Ovary (tissue), 9 donors: ENCODE data around the gene STUB1. TPM values are rescaled to one million over a fixed set of nuclear protein-coding genes. Genes with fewer than 3 reads are reported as not detected.

ENCODE experiments used
- DNase-seq, 5 donors: peaks; one replicate each; pipeline ENCODE4 v3.0.0-alpha.2; 2019 to 2020
- H3K27ac ChIP-seq, 2 donors: fragments of 200-600 bp; one replicate each; pipeline versions ENCODE4 v1.5.1 to v1.8.0; 2019 to 2022
- H3K27me3 ChIP-seq: fragments of 200-600 bp; one replicate; pipeline ENCODE4 v1.8.0; 2022
- H3K36me3 ChIP-seq: fragments of 200-600 bp; sonication (generic); one replicate; pipeline ENCODE4 v1.5.1; 2019
- H3K4me1 ChIP-seq: one replicate; pipeline ENCODE4 v1.8.1; 2013; ENCODE audit warnings: mild to moderate bottlenecking, moderate library complexity; ENCODE audit not compliant: insufficient read depth
- H3K4me3 ChIP-seq: fragments of 200-600 bp; sonication (generic); one replicate; pipeline ENCODE4 v1.5.1; 2017
- H3K9me3 ChIP-seq, 2 donors: fragments of 200-600 bp in 1 of 2; sonication (generic) in 1 of 2; one replicate each; pipeline versions ENCODE4 v1.5.1 to v1.8.1; 2013 to 2019; ENCODE audit warnings: mild to moderate bottlenecking in 1 of 2, moderate library complexity in 1 of 2
- CTCF ChIP-seq, 3 donors: fragments of 450-650 bp in 2 of 3; fragments of 200-600 bp in 1 of 3; IDR thresholded peaks; one replicate each; pipeline versions ENCODE4 v1.5.1 to v1.8.0; 2016 to 2022; ENCODE audit warnings: antibody characterized with exemption in 3 of 3, mild to moderate bottlenecking in 1 of 3
- EP300 ChIP-seq: sonication (generic); formaldehyde crosslinking; IDR thresholded peaks from one replicate; pipeline ENCODE4 v1.6.1; 2017; ENCODE audit warnings: antibody characterized with exemption
- POLR2A ChIP-seq: fragments of 450-650 bp; IDR thresholded peaks from one replicate; pipeline ENCODE4 v1.6.1; 2017; ENCODE audit warnings: antibody characterized with exemption, mild to moderate bottlenecking, moderate library complexity
- WGBS, 3 donors: extraction: QIAGEN DNeasy Blood & Tissue Kit in 1 of 3; methylation state at CpG; one replicate each; pipeline versions ENCODE4 v1.1.5 to v1.1.7; 2013 to 2017; 5-methylcytosine and 5-hydroxymethylcytosine counted together
- intact Hi-C, 4 donors: fragments of 100-400 bp; cut with DNase I; formaldehyde crosslinking; loops; one replicate each; pipeline versions ENCODE4 v1.11.0 to v1.15.1; 2022 to 2023
- polyA plus RNA-seq, 2 donors: library from polyadenylated mRNA; stranded (reverse); fragments of 200-250 nt in 1 of 2; fragments of 350-450 nt in 1 of 2; fragmentation: Illumina TruSeq in 1 of 2; extraction: RNeasy Lipid Tissue Mini Kit (QIAGEN cat#74804) in 1 of 2; gene quantifications; one replicate each; pipeline ENCODE4 v1.2.3, GENCODE V29; 2013 to 2014
- total RNA-seq, 7 donors: library from RNA; depleted of rRNA in 2 of 7; stranded (reverse); fragments of >200 nt in 2 of 7; fragmentation: NEBNext Ultra II Directional in 3 of 7; extraction: Animal tissue kit (Norgen Biotek cat#: 25700) in 3 of 7; gene quantifications; one replicate each; pipeline versions ENCODE4 v1.1.0 to v1.2.4, GENCODE V29; 2016 to 2023
- donor health status: DM: no; HTN: no; CAD: no; lungs with moderate emphysema.
- donor health status: DM: no; HTN: no; CAD: no.
- donor health status: Bipolar disorder and iron deficiency.
- donor health status: DM: yes; HTN: yes; CAD: no.
- donor health status: DM: no; HTN: no; CAD: no.
- donor health status: DM: yes; HTN: yes; CAD: no.

STUB1 gene
- total and polyA plus RNA-seq, 9 donors: 20.1 to 115 (median 102) TPM

- H3K27ac ChIP-seq: no peak overlapping the region
- no peaks in the 10 kb centered on the region for H3K9me3 ChIP-seq
- intact Hi-C loops: loop anchor here in 1 of 4 donors (10.0 kb wide), 1 partner anchor 1332 kb away; the partner anchor contains the start of genes RNF151 and RPS2
- TF ChIP-seq CTCF (IDR thresholded peaks at IDR 0.05) (no peak), EP300 (no peak), POLR2A (no peak)
- peaks cover 24% of the 10 kb centered on the region for H3K4me1 ChIP-seq
- DNase-seq: peak in 4 of 5 donors; percentile 20 to 49 (median 44)
- no peaks in the 10 kb centered on the region for H3K36me3 ChIP-seq
- WGBS, 3 donors: 90 to 95% (median 90%) methylated on average over 50 to 67 of the region's 67 CpGs
- no peak overlapping the region for H3K4me3 ChIP-seq
- no peaks in the 10 kb centered on the region for H3K27me3 ChIP-seq
These were observed 47.5 kb upstream of the STUB1 start for GRCh38 chr16:632486-633335.

- Histone ChIP-seq H3K9me3 (no peaks in the 10 kb centered on the region), H3K36me3 (no peaks in the 10 kb centered on the region), H3K4me3 (no peak overlapping the region), H3K27me3 (no peaks in the 10 kb centered on the region), H3K4me1 (peaks cover 24% of the 10 kb centered on the region), H3K27ac (no peak overlapping the region)
- DNase-seq: peak; percentile 23 to 51 (median 44)
- intact Hi-C loops: loop anchor here in 1 of 4 donors (10.0 kb wide), 1 partner anchor 1331 kb away; the partner anchor contains the start of genes RNF151 and RPS2
- TF ChIP-seq POLR2A: no peak
- TF ChIP-seq CTCF (IDR thresholded peaks at IDR 0.05): no peak
- no peak for TF ChIP-seq EP300
- WGBS, 3 donors: 94 to 96% (median 95%) methylated on average over 47 to 74 of the region's 74 CpGs
These were observed 46.7 kb upstream of the STUB1 start for GRCh38 chr16:633336-634050.

GRCh38 chr16:634051-634670, 46.0 kb upstream of the STUB1 start:
- Histone ChIP-seq H3K27me3 (no peaks in the 10 kb centered on the region), H3K36me3 (no peaks in the 10 kb centered on the region), H3K4me1 (peaks cover 24% of the 10 kb centered on the region), H3K9me3 (no peaks in the 10 kb centered on the region), H3K4me3 (no peak overlapping the region), H3K27ac (no peak overlapping the region)
- DNase-seq: peak in 4 of 5 donors; percentile 17 to 44 (median 40)
- TF ChIP-seq CTCF (IDR thresholded peaks at IDR 0.05): no peak
- TF ChIP-seq EP300: no peak
- no peak for TF ChIP-seq POLR2A
- intact Hi-C loops: loop anchor here in 1 of 4 donors (10.0 kb wide), 1 partner anchor 1331 kb away; the partner anchor contains the start of genes RNF151 and RPS2
- 78 to 87% (median 86%) methylated on average over 19 to 22 of the region's 22 CpGs for WGBS, 3 donors

- no peaks in the 10 kb centered on the region for H3K9me3 ChIP-seq
- 75 to 82% (median 79%) methylated on average over 7 of the region's 7 CpGs for WGBS, 3 donors
- H3K27ac ChIP-seq: no peak overlapping the region
- H3K4me3 ChIP-seq: peak overlapping the region; percentile 88
- TF ChIP-seq EP300 (no peak), CTCF (IDR thresholded peaks at IDR 0.05) (no peak), POLR2A (no peak)
- no peaks in the 10 kb centered on the region for H3K27me3 ChIP-seq
- peak in 3 of 5 donors; percentile 27 to 54 (median 47) for DNase-seq
- no peaks in the 10 kb centered on the region for H3K36me3 ChIP-seq
- intact Hi-C loops: loop anchor here in 1 of 4 donors (5.0 to 10.0 kb wide), 2 partner anchors 43 to 1330 kb away; partner anchors contain the start of genes RAB40C, RNF151 and RPS2
- peaks cover 21% of the 10 kb centered on the region for H3K4me1 ChIP-seq
These were observed 45.2 kb upstream of the STUB1 start for GRCh38 chr16:634996-635395.
